Measurements from ENCODE around the gene SMAD6.

Gene SMAD6

DNA sequence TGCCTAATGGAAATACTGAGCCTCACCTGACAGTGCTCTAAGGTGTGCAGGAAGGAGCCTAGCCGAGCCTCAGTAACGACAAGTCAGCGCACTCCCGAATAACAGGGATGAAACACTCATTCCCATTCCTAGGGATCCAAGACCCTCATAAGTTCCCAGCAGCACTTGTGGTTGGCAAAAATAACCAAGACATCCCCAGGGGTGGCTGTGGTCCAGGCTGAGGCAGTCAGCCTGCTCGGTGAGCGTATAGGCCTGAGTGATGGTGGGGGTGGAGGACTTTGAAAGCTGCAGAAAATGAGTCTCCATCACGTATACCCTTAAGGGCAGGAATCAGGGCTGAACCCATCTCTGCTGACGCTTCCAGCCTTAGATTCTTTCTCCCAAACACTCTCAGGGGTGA lies 120.1 kb downstream of the SMAD6 start:
- TF ChIP-seq, protein P1, sequence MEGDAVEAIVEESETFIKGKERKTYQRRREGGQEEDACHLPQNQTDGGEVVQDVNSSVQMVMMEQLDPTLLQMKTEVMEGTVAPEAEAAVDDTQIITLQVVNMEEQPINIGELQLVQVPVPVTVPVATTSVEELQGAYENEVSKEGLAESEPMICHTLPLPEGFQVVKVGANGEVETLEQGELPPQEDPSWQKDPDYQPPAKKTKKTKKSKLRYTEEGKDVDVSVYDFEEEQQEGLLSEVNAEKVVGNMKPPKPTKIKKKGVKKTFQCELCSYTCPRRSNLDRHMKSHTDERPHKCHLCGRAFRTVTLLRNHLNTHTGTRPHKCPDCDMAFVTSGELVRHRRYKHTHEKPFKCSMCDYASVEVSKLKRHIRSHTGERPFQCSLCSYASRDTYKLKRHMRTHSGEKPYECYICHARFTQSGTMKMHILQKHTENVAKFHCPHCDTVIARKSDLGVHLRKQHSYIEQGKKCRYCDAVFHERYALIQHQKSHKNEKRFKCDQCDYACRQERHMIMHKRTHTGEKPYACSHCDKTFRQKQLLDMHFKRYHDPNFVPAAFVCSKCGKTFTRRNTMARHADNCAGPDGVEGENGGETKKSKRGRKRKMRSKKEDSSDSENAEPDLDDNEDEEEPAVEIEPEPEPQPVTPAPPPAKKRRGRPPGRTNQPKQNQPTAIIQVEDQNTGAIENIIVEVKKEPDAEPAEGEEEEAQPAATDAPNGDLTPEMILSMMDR (IDR thresholded peaks at IDR 0.05; ENCODE audit: extremely low read depth, missing control alignments): no peak
- DNase-seq (ENCODE audit: low spot score): no peak

DNA sequence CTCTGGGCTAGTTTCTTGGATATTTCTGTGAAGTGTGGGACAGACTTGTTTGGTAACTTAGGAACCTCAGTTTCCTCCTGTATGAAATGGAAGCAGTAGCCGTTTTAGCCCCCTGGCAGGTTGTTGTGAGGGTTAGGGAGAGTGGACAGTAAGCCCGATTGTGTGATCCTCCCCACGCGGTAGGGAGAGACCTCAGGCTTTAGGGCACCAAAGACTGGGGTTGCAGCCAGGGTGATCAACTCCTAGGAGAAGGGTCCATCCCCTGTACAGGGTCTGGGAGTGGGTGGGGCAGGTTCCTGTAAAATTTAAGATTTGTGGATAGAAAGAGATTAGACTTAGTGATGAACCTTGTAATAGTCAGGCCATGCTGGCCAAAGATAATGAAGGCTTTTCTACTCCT lies 120.5 kb downstream of the SMAD6 start:
- TF ChIP-seq, protein P1 (IDR thresholded peaks at IDR 0.05; ENCODE audit: extremely low read depth, missing control alignments): no peak
- no peak for DNase-seq (ENCODE audit: low spot score)

DNA sequence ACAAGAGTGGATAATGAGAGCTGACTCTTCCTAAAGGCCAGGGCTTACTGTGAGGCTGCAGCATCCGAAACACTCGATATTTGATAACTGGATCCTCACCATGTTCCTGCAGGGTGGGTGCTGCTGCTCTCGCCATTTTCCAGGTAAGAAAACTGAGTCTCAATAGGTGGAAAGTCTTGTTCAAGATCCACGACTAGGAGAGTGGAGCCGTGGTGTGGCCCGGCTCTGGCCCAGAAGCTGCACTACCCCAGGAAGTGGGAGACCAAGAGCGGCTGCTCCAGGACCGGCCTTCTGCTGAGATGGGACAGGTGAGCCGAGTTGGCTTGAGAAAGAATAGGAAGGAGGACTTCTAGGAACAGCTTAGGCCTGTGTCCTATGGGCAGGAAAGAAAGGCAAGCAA lies 121.6 kb downstream of the SMAD6 start:
- DNase-seq (ENCODE audit: low spot score): no peak
- TF ChIP-seq, protein P1 (IDR thresholded peaks at IDR 0.05; ENCODE audit: extremely low read depth, missing control alignments): no peak

DNA sequence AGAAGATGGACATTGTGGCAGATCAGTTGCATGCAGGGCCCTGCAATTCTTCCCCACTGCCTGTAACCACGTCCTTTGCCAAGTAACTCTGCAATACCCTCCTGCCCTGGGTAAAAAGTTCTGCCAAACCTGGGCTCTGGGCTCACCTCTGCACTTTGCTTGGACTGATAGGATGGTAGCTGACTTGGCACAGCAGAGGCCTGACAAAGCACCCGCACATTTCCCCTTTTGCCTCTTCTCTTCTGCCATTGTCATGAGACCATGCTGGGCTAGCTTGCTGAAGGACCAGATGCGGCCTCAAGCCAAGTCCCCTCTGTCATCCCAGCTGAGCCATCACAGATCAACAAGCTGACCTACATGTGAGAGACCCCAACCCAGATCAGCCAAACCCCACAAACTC lies 122.4 kb downstream of the SMAD6 start:
- no peak for DNase-seq (ENCODE audit: low spot score)
- TF ChIP-seq, protein P1 (IDR thresholded peaks at IDR 0.05; ENCODE audit: extremely low read depth, missing control alignments): no peak

DNA sequence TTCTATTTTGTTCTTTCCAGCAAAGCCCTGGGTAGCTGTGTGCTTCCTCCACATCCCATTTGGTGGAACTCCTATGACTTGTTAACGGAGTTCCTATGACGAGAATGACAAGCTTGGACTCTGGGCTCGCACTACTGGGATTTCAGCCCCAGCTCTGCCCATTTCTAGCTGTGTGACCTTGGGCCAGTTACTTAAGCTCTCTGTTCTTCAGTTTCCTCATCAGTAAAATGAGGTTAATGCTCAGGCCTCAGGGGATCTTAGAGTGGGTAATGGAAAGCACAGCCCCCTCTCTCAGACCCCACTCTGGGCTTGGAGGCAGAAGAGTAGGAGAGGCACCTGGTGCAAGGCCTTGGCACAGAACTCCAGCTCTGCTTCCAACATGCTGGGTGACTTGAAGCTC lies 123.1 kb downstream of the SMAD6 start:
- DNase-seq (ENCODE audit: low spot score): no peak

DNA sequence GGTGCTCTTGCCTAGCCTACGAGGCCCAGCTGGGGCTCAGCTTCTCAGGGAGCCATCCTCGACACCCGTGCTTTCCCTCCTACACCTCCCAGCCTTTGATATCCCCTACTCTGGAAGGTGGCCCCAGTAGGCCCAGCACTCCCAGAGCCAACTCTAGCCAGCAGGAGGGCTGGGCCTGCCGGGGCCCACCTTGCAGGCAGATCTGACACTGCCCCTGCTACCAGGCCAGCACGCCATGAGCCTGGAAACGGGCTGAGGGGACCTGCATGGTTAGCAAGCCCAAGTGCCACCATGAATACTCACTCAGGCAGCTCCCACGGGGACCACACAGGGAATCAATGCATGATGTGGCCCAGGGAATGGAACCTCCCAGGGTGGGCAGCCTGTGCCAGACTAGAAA lies 123.7 kb downstream of the SMAD6 start:
- TF ChIP-seq, protein P1 (IDR thresholded peaks at IDR 0.05; ENCODE audit: extremely low read depth, missing control alignments): no peak
- DNase-seq (ENCODE audit: low spot score): no peak

More for the DNA sequence above, 123.1 kb downstream of the SMAD6 start:
- TF ChIP-seq, protein P1 (IDR thresholded peaks at IDR 0.05; ENCODE audit: extremely low read depth, missing control alignments): no peak

DNA sequence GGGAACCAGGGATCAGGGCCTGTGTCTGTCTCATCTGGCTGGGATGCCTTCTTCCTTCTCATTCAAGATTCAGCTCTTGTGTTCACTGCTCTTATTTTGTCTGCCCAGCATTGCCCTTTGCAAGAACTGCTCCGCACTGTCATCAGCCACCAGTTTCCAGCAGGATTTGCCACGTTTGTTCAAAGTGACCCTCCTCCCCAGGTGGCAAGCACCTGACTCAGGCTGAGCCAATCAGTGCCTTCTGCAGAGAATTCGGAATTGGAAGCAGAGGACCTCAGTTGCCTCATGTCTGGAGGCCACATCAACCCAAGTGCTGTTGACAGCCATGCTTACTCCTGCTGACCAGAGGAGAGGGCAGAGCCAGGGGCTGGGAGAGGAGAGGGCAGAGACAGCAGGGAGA lies 124.5 kb downstream of the SMAD6 start:
- no peak for DNase-seq (ENCODE audit: low spot score)
- TF ChIP-seq, protein P1 (IDR thresholded peaks at IDR 0.05; ENCODE audit: extremely low read depth, missing control alignments): no peak

Measured in GM20000 (cell line).